BJ (cell line): ENCODE measurements around the gene PDE10A. TPM values are rescaled to one million over a fixed set of nuclear protein-coding genes. Genes with fewer than 3 reads are reported as not detected.

Experiments
- CTCF ChIA-PET: fragments of 350-600 bp; formaldehyde crosslinking; extraction: SDS; loops from one replicate; lab custom pipeline; 2021; ENCODE audit warnings: antibody characterized with exemption, inconsistent platforms; lab: Yijun Ruan, JAX
- POLR2A ChIA-PET: fragments of 300-600 bp; sonication (Branson Sonifier 250); formaldehyde crosslinking; extraction: SDS; loops from one replicate; lab custom pipeline; 2021; ENCODE audit warnings: antibody characterized with exemption; lab: Charles Lee
- DNase-seq: peaks from one replicate; pipeline ENCODE4 v3.0.0-alpha.2; 2011; ENCODE audit warnings: low read depth
- H3K27me3 ChIP-seq: 2 replicates; pipeline ENCODE4 v1.6.0; 2011; ENCODE audit warnings: low read length; ENCODE audit not compliant: control insufficient read depth, insufficient read depth
- H3K36me3 ChIP-seq: 2 replicates; pipeline ENCODE4 v1.5.1; 2011; ENCODE audit warnings: low read length; ENCODE audit not compliant: control insufficient read depth, insufficient read depth
- H3K4me3 ChIP-seq: 2 replicates; pipeline ENCODE4 v1.5.1; 2011; ENCODE audit warnings: low read depth, mild to moderate bottlenecking, control low read depth, low read length
- CTCF ChIP-seq: IDR thresholded peaks from 2 replicates; pipeline ENCODE4 v1.5.1; 2011; ENCODE audit warnings: low read depth, mild to moderate bottlenecking, control low read depth, inconsistent platforms, low read length, moderate library complexity; ENCODE audit not compliant: insufficient read depth
- polyA plus RNA-seq: library from polyadenylated mRNA; depleted of rRNA; stranded (reverse); fragments of >200 nt; gene quantifications from 2 replicates; pipeline ENCODE4 v1.2.3, GENCODE V29; 2011

PDE10A gene
- polyA plus RNA-seq, 1 experiment, result 0.36 TPM

DNA sequence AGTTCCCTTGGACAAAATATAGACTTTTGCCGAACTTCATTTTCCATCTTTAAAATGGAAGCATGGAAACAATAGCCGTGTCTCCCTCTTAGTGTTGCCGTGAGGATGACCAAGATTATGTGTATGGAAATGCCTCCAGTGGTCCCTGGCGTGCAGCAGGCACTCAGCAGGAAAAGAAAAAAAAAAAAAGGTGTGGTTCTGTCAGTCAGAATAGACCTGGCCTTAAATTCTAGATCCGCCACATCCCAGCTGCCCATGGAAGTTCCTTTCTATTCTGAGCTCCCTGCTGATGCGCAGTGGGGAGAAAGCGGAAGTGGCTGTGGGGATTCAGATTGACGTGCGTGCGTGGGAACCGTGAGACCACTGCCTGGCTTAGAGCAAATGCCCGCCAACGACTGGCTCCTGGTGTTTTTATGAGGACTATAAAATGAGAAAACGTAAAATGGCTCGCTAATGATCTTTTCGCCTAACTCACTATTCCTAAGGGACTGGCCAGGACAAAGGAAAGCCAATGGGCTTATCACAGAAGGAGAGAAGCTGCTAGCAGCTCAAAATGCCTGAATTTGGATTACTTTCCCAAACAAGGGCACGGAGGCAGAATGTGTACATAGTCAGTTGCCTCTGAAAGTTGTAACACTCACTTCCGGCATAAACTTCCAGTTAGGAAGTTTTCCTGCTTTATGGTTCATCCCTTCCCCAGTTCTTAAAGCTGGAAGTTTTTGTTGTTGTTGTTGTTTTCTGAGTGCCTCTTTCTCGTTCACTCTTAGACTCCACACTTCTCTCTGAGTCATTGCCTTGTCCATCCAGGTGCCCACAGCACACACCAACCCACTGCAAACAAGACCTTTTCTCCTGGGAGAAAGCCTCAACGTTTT lies 11.4 kb upstream of the PDE10A start:
- Histone ChIP-seq H3K4me3 (no peak overlapping the region), H3K36me3 (no peaks in the 10 kb centered on the region), H3K27me3 (no peaks in the 10 kb centered on the region)
- no peak for DNase-seq
- CTCF ChIA-PET, result no interaction called here
- TF ChIP-seq CTCF, result no peak
- POLR2A ChIA-PET, result no interaction called here

- ChIA-PET POLR2A (no interaction called here), CTCF (no interaction called here)
- no peak overlapping the region for H3K4me3 ChIP-seq
- TF ChIP-seq CTCF, result no peak
- H3K27me3 ChIP-seq, result no peaks in the 10 kb centered on the region
- no peaks in the 10 kb centered on the region for H3K36me3 ChIP-seq
- DNase-seq, result no peak
Measured at GRCh38 chr6:165671222-165671768, 8.3 kb upstream of the PDE10A start.

GRCh38 chr6:165668951-165669350 lies 5.9 kb upstream of the PDE10A start:
- DNase-seq, result no peak
- H3K27me3 ChIP-seq, result peaks cover 7% of the 10 kb centered on the region
- no peak for TF ChIP-seq CTCF
- no peaks in the 10 kb centered on the region for H3K36me3 ChIP-seq
- CTCF ChIA-PET, result no interaction called here
- POLR2A ChIA-PET, result no interaction called here
- H3K4me3 ChIP-seq, result no peak overlapping the region

GRCh38 chr6:165665384-165665672 lies 2.3 kb upstream of the PDE10A start:
- H3K27me3 ChIP-seq, result peaks cover 18% of the 10 kb centered on the region
- POLR2A ChIA-PET, result no interaction called here
- CTCF ChIA-PET, result no interaction called here

More at GRCh38 chr6:165665384-165665672, 2.3 kb upstream of the PDE10A start:
- no peak for DNase-seq
- H3K4me3 ChIP-seq, result no peak overlapping the region
- H3K36me3 ChIP-seq, result no peaks in the 10 kb centered on the region
- TF ChIP-seq CTCF, result no peak
